ENCODE results near the gene ATP8A2. TPM values are rescaled to one million over a fixed set of nuclear protein-coding genes. Genes with fewer than 3 reads are reported as not detected.

The ATP8A2 gene
- total and polyA plus RNA-seq, 2 of the 4 experiments (the other 2 are of a cell fraction): 0.02 to 0.18 TPM

DNA sequence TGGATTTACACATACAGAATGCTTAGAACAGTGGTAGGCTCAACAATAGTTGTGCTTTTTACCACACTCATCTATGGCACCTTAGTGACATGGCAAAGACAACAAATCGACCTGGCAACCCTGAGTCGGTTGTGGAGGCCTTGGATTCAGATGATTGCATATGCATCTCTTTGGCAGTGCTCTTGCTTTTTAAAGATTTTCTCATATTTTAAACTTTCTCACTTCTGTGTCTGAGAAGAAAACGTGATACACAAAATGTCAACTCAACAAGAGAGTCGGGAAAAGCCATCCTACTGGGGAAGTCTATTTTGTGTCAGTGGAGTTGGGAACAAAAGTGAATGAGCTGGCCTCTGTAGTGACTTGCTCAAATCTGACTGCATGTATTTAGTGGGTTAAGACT lies 85.8 kb downstream of the ATP8A2 start:
- in situ Hi-C loops (cut with MboI; ENCODE audit: low sequenced_read_pairs): no loop called here
- no peaks in the 10 kb centered on the region for H4K20me1 ChIP-seq (ENCODE audit: insufficient read depth, low read length)
- H3K18ac ChIP-seq (ENCODE audit: low read depth, low read length): no peak overlapping the region
- H4K5ac ChIP-seq (ENCODE audit: low read depth, low read length): no peak overlapping the region
- no peak overlapping the region for H2AK9ac ChIP-seq (replicated peaks; ENCODE audit: low read depth, low read length, poor library complexity)
- H3K9me3 ChIP-seq (ENCODE audit: control insufficient read depth, insufficient read depth, low read length): no peaks in the 10 kb centered on the region
- no peak overlapping the region for H3K4me2 ChIP-seq (ENCODE audit: low read depth, low read length)
- no peaks in the 10 kb centered on the region for H3K79me1 ChIP-seq (ENCODE audit: low read depth in 1 of 2, low read length in 2 of 2)
- no peaks in the 10 kb centered on the region for H3K36me3 ChIP-seq (ENCODE audit: control insufficient read depth, insufficient read depth, low read length)
- POLR2A ChIA-PET (ENCODE audit: unreplicated experiment): no interaction called here
- intact Hi-C loops (cut with micrococcal nuclease): no loop called here
- dilution Hi-C loops (cut with HindIII; ENCODE audit: low sequenced_read_pairs, unreplicated experiment): no loop called here
- no peak overlapping the region for H3K23ac ChIP-seq (ENCODE audit: low read depth, low read length)
- H2AK5ac ChIP-seq (ENCODE audit: low read depth, low read length): no peak overlapping the region
- no peak overlapping the region for H2AFZ ChIP-seq (replicated peaks; ENCODE audit: low read length, poor library complexity)
- no TSS peak for BruUV-seq (replicated peaks)
- H3K27ac ChIP-seq (ENCODE audit: insufficient read depth, low read length): no peak overlapping the region
- no peak overlapping the region for H2BK120ac ChIP-seq (ENCODE audit: low read depth, low read length)
- H4K8ac ChIP-seq (ENCODE audit: low read depth in 2 of 2, low read length in 2 of 2): no peak overlapping the region
- 67% methylated on average over 1 of the region's 4 CpGs; no CpG with 5 or more reads in 1 of the 2 experiments for WGBS, 2 experiments (ENCODE audit: extremely low coverage in 2 of 2, insufficient read length in 1 of 2)
- H2BK5ac ChIP-seq (ENCODE audit: low read depth, low read length, poor library complexity, severe bottlenecking): no peak overlapping the region
- H3K4ac ChIP-seq (ENCODE audit: low read depth, low read length): no peak overlapping the region
- CTCF ChIA-PET: no interaction called here
- no peaks in the 10 kb centered on the region for H3K4me1 ChIP-seq (ENCODE audit: control insufficient read depth, insufficient read depth, low read length)
- H2BK20ac ChIP-seq (ENCODE audit: low read depth, low read length): no peak overlapping the region
- DNase-seq (no peak), ATAC-seq (ENCODE audit: low read depth) (no peak)
- no peak overlapping the region for H3K56ac ChIP-seq (ENCODE audit: extremely low read depth, insufficient read depth, low read length)
- no peak overlapping the region for H2BK15ac ChIP-seq (ENCODE audit: low read depth, low read length)
- TF ChIP-seq MXI1 (IDR thresholded peaks at IDR 0.05; ENCODE audit: borderline replicate concordance, low read depth, low read length): no peak
- no peak for TF ChIP-seq BHLHE40 (IDR thresholded peaks at IDR 0.05; ENCODE audit: low read depth, low read length)
- no peak for TF ChIP-seq MAZ (IDR thresholded peaks at IDR 0.05; ENCODE audit: borderline replicate concordance, low read depth, low read length)
- TF ChIP-seq, protein P1, sequence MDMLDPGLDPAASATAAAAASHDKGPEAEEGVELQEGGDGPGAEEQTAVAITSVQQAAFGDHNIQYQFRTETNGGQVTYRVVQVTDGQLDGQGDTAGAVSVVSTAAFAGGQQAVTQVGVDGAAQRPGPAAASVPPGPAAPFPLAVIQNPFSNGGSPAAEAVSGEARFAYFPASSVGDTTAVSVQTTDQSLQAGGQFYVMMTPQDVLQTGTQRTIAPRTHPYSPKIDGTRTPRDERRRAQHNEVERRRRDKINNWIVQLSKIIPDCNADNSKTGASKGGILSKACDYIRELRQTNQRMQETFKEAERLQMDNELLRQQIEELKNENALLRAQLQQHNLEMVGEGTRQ (IDR thresholded peaks at IDR 0.05; ENCODE audit: low read depth, low read length): no peak
- no peak overlapping the region for H3K4me3 ChIP-seq (ENCODE audit: insufficient read depth, low read depth, low read length)
- no peak overlapping the region for H4K91ac ChIP-seq (ENCODE audit: insufficient read depth, low read depth, low read length)
- H3K14ac ChIP-seq (replicated peaks; ENCODE audit: low read depth, low read length): no peak overlapping the region
- H3K9ac ChIP-seq (ENCODE audit: low read depth, low read length): no peak overlapping the region
- H3K9me1 ChIP-seq (ENCODE audit: insufficient read depth, low read length): no peaks in the 10 kb centered on the region
- no peaks in the 10 kb centered on the region for H3K27me3 ChIP-seq (ENCODE audit: control insufficient read depth, insufficient read depth, low read length)
